OCI-LY3 (cell line): ENCODE data around the gene MINDY4.

Experiments
- H2AFZ ChIP-seq: fragments of 200-600, 300-600 bp; shearing (Covaris generic); 2 replicates; pipeline ENCODE4 v1.6.0; 2014; ENCODE audit warnings: antibody characterized with exemption, low read depth, low read length
- H3K27ac ChIP-seq: fragments of 200-600, 300-600 bp; sonication (generic); 2 replicates; pipeline ENCODE4 v1.5.1; 2014; ENCODE audit warnings: mild to moderate bottlenecking, low read length, moderate library complexity, mixed read lengths
- H3K27me3 ChIP-seq: fragments of 200-600, 300-600 bp; sonication (generic); 2 replicates; pipeline ENCODE4 v1.6.1; 2014; ENCODE audit warnings: low read depth, low read length, mixed read lengths
- H3K36me3 ChIP-seq: fragments of 200-600, 300-600 bp; sonication (generic); replicated peaks from 2 replicates; pipeline ENCODE3; 2014; ENCODE audit warnings: low read depth, low read length, mixed read lengths
- H3K4me1 ChIP-seq: fragments of 300-600, 200-600 bp; sonication (generic); 2 replicates; pipeline ENCODE4 v1.6.1; 2014; ENCODE audit warnings: low read length, mixed read lengths
- H3K4me2 ChIP-seq: fragments of 200-600, 300-600 bp; sonication (generic); 2 replicates; pipeline ENCODE4 v1.6.1; 2014; ENCODE audit warnings: low read length, mixed read lengths
- H3K4me3 ChIP-seq: fragments of 300-600, 200-600 bp; sonication (generic); 2 replicates; pipeline ENCODE4 v1.5.1; 2014; ENCODE audit warnings: antibody characterized with exemption, mild to moderate bottlenecking, low read length, moderate library complexity
- H3K79me2 ChIP-seq: fragments of 300-600, 200-600 bp; shearing (Covaris generic); 2 replicates; pipeline ENCODE4 v1.6.1; 2014; ENCODE audit warnings: mild to moderate bottlenecking, low read length, mixed read lengths
- H3K9ac ChIP-seq: fragments of 300-600, 200-600 bp; shearing (Covaris generic); 2 replicates; pipeline ENCODE4 v1.6.0; 2014; ENCODE audit warnings: mild to moderate bottlenecking, low read length, moderate library complexity
- H3K9me3 ChIP-seq: fragments of 200-600, 300-600 bp; shearing (Covaris generic); 2 replicates; pipeline ENCODE4 v1.6.1; 2014; ENCODE audit warnings: low read length, mixed read lengths; ENCODE audit not compliant: insufficient read depth
- H4K20me1 ChIP-seq: fragments of 200-600, 300-600 bp; sonication (generic); 2 replicates; pipeline ENCODE4 v1.6.1; 2016; ENCODE audit warnings: low read length, mixed read lengths; ENCODE audit not compliant: insufficient read depth
- CTCF ChIP-seq: fragments of 200-600, 300-600 bp; sonication (generic); IDR thresholded peaks from 2 replicates; pipeline ENCODE4 v1.5.1; 2014; ENCODE audit warnings: antibody characterized with exemption, low read length, low read depth
- EZH2phosphoT487 ChIP-seq: fragments of 200-600 bp; shearing (Covaris generic); IDR thresholded peaks from 2 replicates; pipeline ENCODE4 v1.6.1; 2018; ENCODE audit warnings: antibody characterized with exemption, mixed run types, low read depth

MINDY4 gene

GRCh38 chr7:30765408-30765807 lies 5.8 kb upstream of the MINDY4 start:
- TF ChIP-seq CTCF (no peak), EZH2phosphoT487 (no peak)
- Histone ChIP-seq H3K36me3 (no peaks in the 10 kb centered on the region), H3K4me2 (no peak overlapping the region), H3K4me3 (no peak overlapping the region), H3K27ac (no peak overlapping the region), H3K9me3 (no peaks in the 10 kb centered on the region), H2AFZ (no peak overlapping the region), H3K9ac (no peak overlapping the region), H3K27me3 (no peaks in the 10 kb centered on the region), H3K79me2 (no peaks in the 10 kb centered on the region), H4K20me1 (no peaks in the 10 kb centered on the region), H3K4me1 (peaks cover 7% of the 10 kb centered on the region)

- Histone ChIP-seq H4K20me1 (no peaks in the 10 kb centered on the region), H3K9ac (peak overlapping the region; percentile 97), H3K4me2 (peak overlapping the region; percentile 96), H2AFZ (peak overlapping the region; percentile 81; the same call in 1 of the 2 replicates), H3K27ac (peak overlapping the region; percentile 34; the same call in 1 of the 2 replicates), H3K79me2 (peaks cover 18% of the 10 kb centered on the region; the same call in 1 of the 2 replicates), H3K4me3 (peak overlapping the region; percentile 100), H3K27me3 (no peaks in the 10 kb centered on the region), H3K4me1 (peaks cover 15% of the 10 kb centered on the region), H3K36me3 (no peaks in the 10 kb centered on the region), H3K9me3 (no peaks in the 10 kb centered on the region)
- TF ChIP-seq EZH2phosphoT487 (no peak), CTCF (no peak)
Measured at GRCh38 chr7:30770845-30771173, 408 bp upstream of the MINDY4 start.

GRCh38 chr7:30771880-30772425 lies 736 bp downstream of the MINDY4 start:
- peaks cover 22% of the 10 kb centered on the region; the same call in 1 of the 2 replicates for H3K79me2 ChIP-seq
- peak overlapping the region; percentile 97 for H3K9ac ChIP-seq
- TF ChIP-seq CTCF (no peak), EZH2phosphoT487 (no peak)
- no peaks in the 10 kb centered on the region for H3K9me3 ChIP-seq
- peak overlapping the region; percentile 100 for H3K4me3 ChIP-seq
- no peaks in the 10 kb centered on the region for H4K20me1 ChIP-seq
- H3K36me3 ChIP-seq = no peaks in the 10 kb centered on the region
- H3K27me3 ChIP-seq = no peaks in the 10 kb centered on the region
- H3K4me1 ChIP-seq = peaks cover 15% of the 10 kb centered on the region
- H2AFZ ChIP-seq = peak overlapping the region; percentile 53; the same call in 1 of the 2 replicates
- H3K27ac ChIP-seq = peak overlapping the region; percentile 74
- H3K4me2 ChIP-seq = peak overlapping the region; percentile 96

GRCh38 chr7:30772984-30773383 lies 1.8 kb downstream of the MINDY4 start:
- peak overlapping the region; percentile 96; the same call in 1 of the 2 replicates for H3K4me2 ChIP-seq
- no peaks in the 10 kb centered on the region for H3K36me3 ChIP-seq
- TF ChIP-seq CTCF (no peak), EZH2phosphoT487 (no peak)
- H3K9ac ChIP-seq = no peak overlapping the region
- no peak overlapping the region for H2AFZ ChIP-seq
- peaks cover 15% of the 10 kb centered on the region for H3K4me1 ChIP-seq
- no peaks in the 10 kb centered on the region for H4K20me1 ChIP-seq
- no peaks in the 10 kb centered on the region for H3K9me3 ChIP-seq
- H3K27me3 ChIP-seq = no peaks in the 10 kb centered on the region
- no peak overlapping the region for H3K4me3 ChIP-seq
- H3K27ac ChIP-seq = no peak overlapping the region
- H3K79me2 ChIP-seq = peaks cover 22% of the 10 kb centered on the region; the same call in 1 of the 2 replicates
